ENCODE measurements around the gene GMDS.

- TF ChIP-seq EZH2 (IDR thresholded peaks at IDR 0.05; ENCODE audit: borderline replicate concordance, low read depth, low read length, severe bottlenecking) (no peak), CTCF (IDR thresholded peaks at IDR 0.05; ENCODE audit: borderline replicate concordance, extremely low read depth, low read length, poor library complexity, severe bottlenecking) (no peak)
These were observed 208.7 kb downstream of the GMDS start for GRCh38 chr6:2036710-2037023.

Data from DND-41 (cell line).